ENCODE measurements around the gene UTP20. TPM values are rescaled to one million over a fixed set of nuclear protein-coding genes. Genes with fewer than 3 reads are reported as not detected.

Gene UTP20
- total and polyA plus RNA-seq, 2 of the 4 experiments (the other 2 are of a cell fraction), result 6.8 to 22.0 TPM

DNA sequence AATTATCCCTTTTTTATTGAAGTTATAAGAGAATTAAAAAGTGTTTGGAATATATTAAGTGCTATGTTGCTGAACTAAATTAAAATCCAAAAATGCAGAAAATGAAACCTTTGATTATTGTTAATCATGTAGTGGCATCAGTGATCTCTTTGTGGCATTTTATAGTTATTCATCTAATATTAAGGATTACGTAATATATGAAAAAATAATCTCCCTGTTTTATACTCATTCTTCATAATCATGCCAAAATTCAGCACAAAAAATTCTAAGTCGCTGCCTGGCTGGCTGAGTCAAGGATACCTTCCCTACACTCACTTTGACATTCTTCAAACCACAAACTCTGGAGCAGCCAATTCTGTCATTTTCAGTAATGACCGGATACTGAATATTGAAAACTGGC lies 64.0 kb downstream of the UTP20 start:
- ATAC-seq (ENCODE audit: low read depth) (no peak), DNase-seq (no peak)
- Histone ChIP-seq H3K56ac (ENCODE audit: extremely low read depth, insufficient read depth, low read length) (no peak overlapping the region), H3K4me3 (ENCODE audit: insufficient read depth, low read depth, low read length) (no peak overlapping the region), H3K9ac (ENCODE audit: low read depth, low read length) (no peak overlapping the region), H3K79me1 (ENCODE audit: low read depth in 1 of 2, low read length in 2 of 2) (no peaks in the 10 kb centered on the region), H2BK15ac (ENCODE audit: low read depth, low read length) (no peak overlapping the region), H3K18ac (ENCODE audit: low read depth, low read length) (no peak overlapping the region), H2BK20ac (ENCODE audit: low read depth, low read length) (no peak overlapping the region), H4K20me1 (ENCODE audit: insufficient read depth, low read length) (no peaks in the 10 kb centered on the region), H2BK120ac (ENCODE audit: low read depth, low read length) (no peak overlapping the region), H2AK9ac (replicated peaks; ENCODE audit: low read depth, low read length, poor library complexity) (no peak overlapping the region), H3K36me3 (ENCODE audit: control insufficient read depth, insufficient read depth, low read length) (peaks cover 11% of the 10 kb centered on the region; the same call in 1 of the 2 replicates), H4K8ac (ENCODE audit: low read depth in 2 of 2, low read length in 2 of 2) (no peak overlapping the region), H4K5ac (ENCODE audit: low read depth, low read length) (no peak overlapping the region), H3K9me1 (ENCODE audit: insufficient read depth, low read length) (no peaks in the 10 kb centered on the region), H2AK5ac (ENCODE audit: low read depth, low read length) (no peak overlapping the region), H3K27me3 (ENCODE audit: control insufficient read depth, insufficient read depth, low read length) (no peaks in the 10 kb centered on the region), H3K4me2 (ENCODE audit: low read depth, low read length) (no peak overlapping the region), H3K4me1 (ENCODE audit: control insufficient read depth, insufficient read depth, low read length) (no peaks in the 10 kb centered on the region), H2AFZ (replicated peaks; ENCODE audit: low read length, poor library complexity) (no peak overlapping the region), H3K4ac (ENCODE audit: low read depth, low read length) (no peak overlapping the region), H3K9me3 (ENCODE audit: control insufficient read depth, insufficient read depth, low read length) (no peaks in the 10 kb centered on the region), H3K14ac (replicated peaks; ENCODE audit: low read depth, low read length) (no peak overlapping the region), H2BK5ac (ENCODE audit: low read depth, low read length, poor library complexity, severe bottlenecking) (no peak overlapping the region), H4K91ac (ENCODE audit: insufficient read depth, low read depth, low read length) (no peak overlapping the region), H3K23ac (ENCODE audit: low read depth, low read length) (no peak overlapping the region), H3K27ac (ENCODE audit: insufficient read depth, low read length) (no peak overlapping the region)
- CTCF ChIA-PET, result no interaction called here
- WGBS, 2 experiments (ENCODE audit: extremely low coverage in 2 of 2, insufficient read length in 1 of 2), result no CpG with 5 or more reads among the region's 3 CpGs
- TF ChIP-seq BHLHE40 (IDR thresholded peaks at IDR 0.05; ENCODE audit: low read depth, low read length) (no peak), CEBPB (IDR thresholded peaks at IDR 0.05; ENCODE audit: low read depth, low read length) (peak; percentile 67)
- in situ Hi-C loops (cut with MboI; ENCODE audit: low sequenced_read_pairs) (no loop called here), intact Hi-C loops (cut with micrococcal nuclease) (no loop called here), dilution Hi-C loops (cut with HindIII; ENCODE audit: low sequenced_read_pairs, unreplicated experiment) (no loop called here)
- POLR2A ChIA-PET (ENCODE audit: unreplicated experiment), result no interaction called here
- BruUV-seq (replicated peaks), result no TSS peak

Data from IMR-90 (cell line).